Skin of body (tissue), 2 donors: ENCODE measurements around the gene TCFL5. TPM values are rescaled to one million over a fixed set of nuclear protein-coding genes. Genes with fewer than 3 reads are reported as not detected.
A peak's percentile ranks its signal among the peaks of the same experiment; 100 is the strongest.

Experiments
- DNase-seq: peaks from one replicate; lab custom pipeline; 2025; lab: John Stamatoyannopoulos, UW
- total RNA-seq: library from RNA; depleted of rRNA; stranded (reverse); fragments of >200 nt; gene quantifications from one replicate; pipeline ENCODE4 v1.2.3, GENCODE V29; 2014

The TCFL5 gene
- total RNA-seq, 1 donor from 2014 or later: 11.3 TPM

GRCh38 chr20:62812907-62813200 is 48.8 kb downstream of the TCFL5 start:
- DNase-seq: no peak

DNA sequence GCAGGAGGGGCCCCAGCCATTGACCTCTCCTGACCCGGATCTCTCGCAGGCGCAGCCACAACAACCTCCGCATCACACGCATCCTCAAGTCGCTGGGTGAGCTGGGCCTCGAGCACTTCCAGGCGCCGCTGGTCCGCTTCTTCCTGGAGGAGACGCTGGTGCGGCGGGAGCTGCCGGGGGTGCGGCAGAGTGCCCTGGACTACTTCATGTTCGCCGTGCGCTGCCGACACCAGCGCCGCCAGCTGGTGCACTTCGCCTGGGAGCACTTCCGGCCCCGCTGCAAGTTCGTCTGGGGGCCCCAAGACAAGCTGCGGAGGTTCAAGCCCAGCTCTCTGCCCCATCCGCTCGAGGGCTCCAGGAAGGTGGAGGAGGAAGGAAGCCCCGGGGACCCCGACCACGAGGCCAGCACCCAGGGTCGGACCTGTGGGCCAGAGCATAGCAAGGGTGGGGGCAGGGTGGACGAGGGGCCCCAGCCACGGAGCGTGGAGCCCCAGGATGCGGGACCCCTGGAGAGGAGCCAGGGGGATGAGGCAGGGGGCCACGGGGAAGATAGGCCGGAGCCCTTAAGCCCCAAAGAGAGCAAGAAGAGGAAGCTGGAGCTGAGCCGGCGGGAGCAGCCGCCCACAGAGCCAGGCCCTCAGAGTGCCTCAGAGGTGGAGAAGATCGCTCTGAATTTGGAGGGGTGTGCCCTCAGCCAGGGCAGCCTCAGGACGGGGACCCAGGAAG is 49.3 kb downstream of the TCFL5 start:
- DNase-seq: no peak

- no peak for DNase-seq
These were observed 49.9 kb downstream of the TCFL5 start for GRCh38 chr20:62811720-62812119.

GRCh38 chr20:62811320-62811719 is 50.3 kb downstream of the TCFL5 start:
- no peak for DNase-seq

DNA sequence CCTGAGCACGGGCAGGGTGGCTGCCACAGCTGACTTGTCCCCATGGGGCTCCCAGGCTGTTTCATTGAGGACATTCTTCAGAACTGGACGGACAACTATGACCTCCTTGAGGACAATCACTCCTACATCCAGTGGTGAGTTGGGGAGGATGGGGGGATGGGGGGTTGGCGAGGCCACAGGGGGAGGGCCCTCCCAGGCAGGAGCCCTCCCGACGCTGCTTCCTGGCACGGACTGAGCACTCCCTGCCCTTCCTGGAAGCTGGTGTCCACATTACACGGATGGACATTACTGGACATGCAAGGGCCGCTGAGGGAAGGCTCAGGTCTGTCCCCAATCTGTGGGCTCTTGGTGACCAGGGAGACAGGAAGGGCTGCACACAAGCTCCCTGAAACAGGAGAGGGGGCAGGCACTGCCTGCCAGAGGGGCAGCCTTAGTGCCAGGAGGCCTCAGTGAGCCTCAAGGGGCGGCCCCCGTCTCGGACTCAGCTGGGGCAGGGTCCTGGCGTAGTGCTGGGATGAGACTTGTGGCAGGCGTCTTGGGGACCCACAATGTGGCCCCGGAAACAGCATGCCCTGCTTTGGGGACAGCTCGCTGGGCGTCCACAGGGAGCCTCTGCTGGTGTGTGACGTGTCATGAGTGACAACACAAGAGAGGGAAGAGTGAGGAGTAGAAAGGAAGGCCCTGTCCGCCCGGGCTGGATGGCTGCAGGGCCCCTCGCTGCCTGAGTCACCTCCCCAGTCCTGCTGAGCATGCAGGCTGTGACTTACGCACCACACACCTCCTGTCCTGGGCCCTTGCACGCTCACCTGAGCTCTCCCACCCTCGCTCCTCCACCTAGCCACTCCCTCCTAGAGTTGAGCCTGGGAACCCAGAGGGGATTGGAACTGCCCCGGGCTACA is 51.8 kb downstream of the TCFL5 start:
- DNase-seq: no peak

DNA sequence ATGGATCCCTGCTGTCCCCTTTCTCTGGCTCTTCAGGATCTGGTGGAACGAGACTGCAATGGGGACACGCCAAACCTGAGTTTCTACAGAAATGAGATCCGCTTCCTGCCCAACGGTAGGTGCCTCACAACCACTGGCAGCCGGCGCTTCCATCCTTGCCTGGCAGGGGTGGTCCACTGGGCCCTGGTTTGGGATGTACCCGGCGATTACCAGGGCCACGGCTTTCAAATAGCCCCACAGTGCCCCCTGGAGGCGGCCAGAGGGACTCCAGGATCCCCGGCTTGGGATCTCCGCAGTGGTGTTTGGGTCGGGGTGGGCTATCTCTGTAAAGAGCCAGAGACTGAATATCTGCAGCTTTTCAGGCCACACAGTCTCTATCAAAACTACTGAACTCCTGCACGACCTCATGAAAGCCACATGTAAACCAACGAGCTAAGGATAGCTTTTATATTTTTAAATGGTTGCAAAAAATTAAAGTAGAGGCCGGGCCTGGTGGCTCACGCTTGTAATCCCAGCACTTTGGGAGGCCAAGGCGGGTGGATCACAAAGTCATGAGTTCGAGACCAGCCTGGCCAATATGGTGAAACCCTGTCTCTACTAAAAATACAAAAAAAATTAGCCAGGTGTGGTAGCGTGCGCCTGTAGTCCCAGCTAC is 53.3 kb downstream of the TCFL5 start:
- peak; percentile 13 for DNase-seq

DNA sequence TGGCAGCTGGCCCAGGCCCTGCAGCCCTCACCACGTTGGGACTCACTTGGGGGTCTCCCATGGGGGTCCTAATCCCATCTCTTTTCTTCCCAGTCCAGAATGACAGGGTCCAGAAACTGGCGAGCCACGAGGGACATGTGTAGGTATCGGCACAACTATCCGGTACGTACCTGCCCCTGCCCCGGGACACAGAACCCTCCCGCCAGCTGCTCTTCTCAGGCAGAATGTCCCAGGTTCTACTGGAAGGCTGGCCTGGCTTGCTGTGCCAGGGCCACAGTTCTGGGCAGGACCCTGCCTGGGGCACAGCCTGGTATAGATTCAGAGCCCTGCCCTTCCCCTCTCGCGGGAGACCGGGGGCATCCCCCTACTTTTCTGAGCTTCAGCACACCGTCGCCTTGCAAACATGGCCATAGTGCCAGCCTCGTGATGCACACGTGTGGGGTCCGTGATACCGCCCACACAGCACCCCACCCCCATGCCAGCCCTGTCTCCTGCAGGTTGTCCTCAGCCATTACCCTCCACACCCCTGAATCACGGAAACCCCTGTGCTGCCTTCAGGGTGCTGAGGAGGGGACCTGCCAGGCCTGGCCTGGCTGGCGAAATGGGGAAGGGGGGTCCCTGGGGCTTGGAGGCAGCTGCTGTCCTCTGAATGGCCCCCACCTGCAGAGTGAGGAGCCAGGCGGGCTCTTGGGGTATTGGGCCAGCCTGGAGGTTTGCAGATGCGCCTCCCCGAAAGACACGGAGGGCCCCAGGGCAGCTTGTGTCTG is 54.0 kb downstream of the TCFL5 start:
- no peak for DNase-seq

DNA sequence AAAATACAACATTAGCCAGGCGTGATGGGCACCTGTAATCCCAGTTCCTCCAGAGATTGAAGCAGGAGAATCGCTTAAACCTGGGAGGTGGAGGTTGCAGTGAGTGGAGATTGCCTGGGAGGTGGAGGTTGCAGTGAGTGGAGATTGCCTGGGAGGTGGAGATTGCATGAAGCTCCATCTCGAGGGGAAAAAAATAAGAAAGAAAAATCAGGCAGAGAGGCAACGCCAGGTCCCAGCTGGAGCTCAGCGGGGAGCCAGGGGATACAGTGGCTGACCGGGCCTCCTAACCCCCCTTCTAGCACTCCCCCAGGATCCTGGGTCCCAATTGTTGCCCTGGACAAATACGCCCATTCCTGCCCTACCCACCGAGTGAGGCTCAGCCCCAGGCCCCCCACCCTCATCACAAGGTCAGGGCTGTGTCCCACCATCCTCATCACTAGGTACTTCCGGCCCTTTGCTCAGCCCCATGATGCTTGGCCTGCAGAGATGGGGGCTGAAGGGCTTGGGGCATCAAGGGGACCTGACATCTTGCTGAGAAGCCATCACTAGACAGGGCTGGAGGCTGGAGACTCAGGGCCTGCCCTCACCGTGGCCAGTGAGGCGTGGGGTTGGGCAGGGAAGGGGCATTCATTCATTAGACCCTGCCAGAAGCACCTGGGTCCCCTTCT is 55.1 kb downstream of the TCFL5 start:
- DNase-seq: no peak

- DNase-seq: no peak
These were observed 55.8 kb downstream of the TCFL5 start for GRCh38 chr20:62805711-62806382.

GRCh38 chr20:62805155-62805710 is 56.4 kb downstream of the TCFL5 start:
- no peak for DNase-seq

- DNase-seq: peak; percentile 43
These were observed 56.9 kb downstream of the TCFL5 start, which contains the start of gene OGFR for GRCh38 chr20:62804627-62805154. Gene OGFR, plus strand, starts transcription at chr20:62804835. Its CDS starts 25 bp downstream, at chr20:62804860.

DNA sequence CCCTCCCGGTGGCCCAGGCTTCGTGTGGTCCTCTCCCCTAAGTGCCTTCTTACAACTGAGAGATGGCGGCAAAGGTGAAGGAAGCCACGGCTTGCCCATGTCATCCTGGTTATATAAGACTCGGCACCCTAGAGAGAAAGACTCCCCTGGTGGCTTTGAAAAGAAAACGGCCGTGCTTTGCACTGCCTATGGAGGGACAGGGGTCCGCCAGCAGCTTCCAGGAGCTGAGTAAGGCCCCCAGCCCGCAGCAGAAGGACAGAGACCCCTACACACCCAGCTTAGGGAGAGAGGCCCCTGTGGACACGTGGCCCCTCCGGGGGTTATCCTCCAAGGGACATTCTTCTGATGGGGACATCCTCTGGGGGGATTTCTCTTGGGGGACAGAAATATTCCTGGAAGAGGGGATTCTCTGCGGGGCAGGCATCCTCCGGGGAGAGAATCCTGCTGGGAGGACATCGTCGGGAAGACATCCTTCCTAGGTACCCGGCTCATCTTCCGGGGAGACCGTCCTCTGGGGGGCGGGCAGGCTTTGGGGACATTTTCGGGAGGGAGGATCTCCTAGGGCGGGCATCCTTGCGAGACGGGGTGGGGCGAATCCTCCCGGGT is 57.5 kb downstream of the TCFL5 start:
- no peak for DNase-seq

DNA sequence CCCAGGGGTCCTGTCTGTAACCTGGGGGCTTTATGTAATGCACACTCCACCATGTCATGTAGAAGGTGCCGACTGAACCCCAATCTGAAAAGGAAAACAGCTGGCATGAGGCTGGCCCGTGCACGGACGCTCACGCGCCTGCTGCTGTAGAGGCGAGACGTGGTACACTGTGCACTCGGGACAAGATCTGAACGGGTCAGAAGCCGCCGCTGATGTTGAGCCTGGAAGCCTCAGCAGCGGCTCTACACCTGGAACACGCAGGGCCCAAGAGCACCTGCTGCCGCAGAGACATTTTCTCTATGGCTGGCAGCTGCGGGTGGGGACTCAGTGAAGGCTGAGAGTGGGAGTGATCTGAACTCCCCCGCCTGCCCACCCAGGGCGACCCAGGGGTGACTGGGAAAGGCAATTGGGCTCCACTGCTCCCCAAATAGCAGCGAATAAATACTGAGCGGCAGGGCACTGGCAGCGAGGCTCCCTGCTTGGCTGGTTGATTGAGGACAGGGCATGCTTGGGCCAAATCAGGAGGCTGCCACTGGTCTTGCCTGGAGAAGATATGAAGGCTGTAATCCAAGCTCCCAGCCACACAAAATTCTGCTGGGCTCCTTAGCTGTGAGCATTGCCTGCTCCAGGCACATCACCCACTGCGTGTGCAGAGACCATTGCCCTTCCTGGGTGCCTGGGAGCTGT is 59.5 kb downstream of the TCFL5 start:
- DNase-seq: no peak

- DNase-seq: no peak
These were observed 60.2 kb downstream of the TCFL5 start for GRCh38 chr20:62801284-62802010.

DNA sequence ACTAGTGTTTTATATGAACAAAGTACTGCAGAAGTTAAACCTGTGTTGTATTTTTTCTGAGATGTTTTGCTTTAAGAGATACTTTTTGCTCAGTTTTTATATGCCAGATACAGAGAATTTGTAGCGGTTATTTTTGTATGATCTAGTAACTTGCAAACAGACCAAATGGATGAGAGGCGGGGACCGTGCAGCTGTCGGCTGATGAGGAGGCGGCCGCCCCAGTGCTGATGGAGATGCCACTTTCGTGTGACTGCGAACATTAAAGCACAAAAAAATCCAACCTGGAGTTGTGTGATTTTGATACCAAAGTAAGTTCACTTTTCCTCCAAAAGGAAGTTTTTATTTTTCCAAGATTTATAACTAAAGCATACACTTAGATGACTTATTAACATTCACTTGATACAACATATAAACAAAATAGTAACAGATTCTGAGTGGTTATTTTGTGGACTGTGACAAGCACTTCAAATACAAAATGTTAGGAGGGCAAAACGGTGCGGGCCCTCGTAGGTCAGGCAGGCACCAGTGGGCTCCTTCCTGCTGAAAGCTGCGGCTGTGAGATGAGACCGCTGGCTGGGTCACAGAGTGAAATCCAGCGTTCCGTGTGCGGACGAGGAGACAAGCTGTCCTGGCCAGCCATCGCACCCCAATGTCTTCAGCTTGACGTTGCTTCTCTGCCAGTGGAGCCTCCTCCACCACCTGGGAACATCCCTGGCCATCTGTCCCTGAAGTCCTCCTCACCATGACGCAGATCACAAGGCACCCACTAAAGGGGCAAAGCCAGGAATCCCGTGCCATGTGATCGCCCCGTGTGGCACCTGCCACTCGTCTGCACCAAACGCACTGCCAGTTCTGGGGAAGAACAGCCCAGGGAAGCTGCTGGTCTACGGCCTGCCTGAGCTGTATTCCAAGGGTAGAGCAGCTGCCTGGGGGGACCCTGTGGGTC is 61.0 kb downstream of the TCFL5 start:
- no peak for DNase-seq

DNA sequence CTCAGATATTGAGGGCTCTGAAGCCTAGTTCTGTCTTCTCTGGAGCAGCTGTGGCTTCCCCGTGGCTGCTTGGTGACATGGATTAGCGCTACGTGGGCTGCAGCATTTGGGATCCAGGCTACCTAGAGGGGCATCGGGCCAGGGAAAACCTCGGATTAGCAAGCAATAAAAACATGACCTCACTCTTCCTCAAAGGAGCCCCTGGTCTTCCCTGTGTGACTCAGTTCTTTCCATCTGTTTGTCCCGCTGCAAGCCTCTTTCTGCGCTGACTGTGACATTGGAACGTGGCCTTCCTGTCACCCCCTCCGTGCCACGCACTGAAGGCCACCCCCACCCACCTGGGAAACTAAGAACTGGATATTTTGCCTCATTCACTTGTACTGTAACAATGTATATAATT is 61.7 kb downstream of the TCFL5 start:
- no peak for DNase-seq

- DNase-seq: no peak
These were observed 62.2 kb downstream of the TCFL5 start for GRCh38 chr20:62799459-62799858.
